SK-N-SH treated with all-trans-retinoic acid at 6 μM for 48 hours (cell line): ENCODE data around the gene RBP2.

Experiments used
- ATAC-seq: fragments of 200-7000 bp; cut with Tn5 transposase; 3 replicates; pipeline ENCODE4 v1.9.1; 2020; ENCODE audit warnings: mild to moderate bottlenecking, moderate library complexity
- ARNTL ChIP-seq: fragments of 450-650 bp; formaldehyde crosslinking; IDR thresholded peaks from 2 replicates; pipeline ENCODE4 v1.5.0; 2020; ENCODE audit warnings: low read depth, mild to moderate bottlenecking, moderate library complexity, borderline replicate concordance
- BACH2 ChIP-seq: fragments of 250-450 bp; sonication (Bioruptor Pico); IDR thresholded peaks from 2 replicates; pipeline ENCODE4 v1.9.0; 2021; ENCODE audit warnings: mild to moderate bottlenecking, borderline replicate concordance
- CREB5 ChIP-seq: fragments of 250-450 bp; sonication (Bioruptor Pico); IDR thresholded peaks from 2 replicates; pipeline ENCODE4 v1.5.1; 2020; ENCODE audit warnings: low read depth, mild to moderate bottlenecking, moderate library complexity
- CSDC2 ChIP-seq: fragments of 250-450 bp; sonication (Bioruptor Pico); IDR thresholded peaks from 2 replicates; pipeline ENCODE4 v1.5.0; 2020; ENCODE audit warnings: mild to moderate bottlenecking, moderate library complexity
- CSRNP3 ChIP-seq: fragments of 250-450 bp; sonication (Bioruptor Pico); IDR thresholded peaks from 2 replicates; pipeline ENCODE4 v1.5.1; 2021; ENCODE audit warnings: mild to moderate bottlenecking, moderate library complexity
- ESRRG ChIP-seq: fragments of 250-450 bp; sonication (Bioruptor Pico); IDR thresholded peaks from 2 replicates; pipeline ENCODE4 v1.6.1; 2021; ENCODE audit warnings: mild to moderate bottlenecking
- GLIS3 ChIP-seq: fragments of 250-450 bp; sonication (Bioruptor Pico); IDR thresholded peaks from 2 replicates; pipeline ENCODE4 v1.5.0; 2020; ENCODE audit warnings: mild to moderate bottlenecking, moderate library complexity
- ISL1 ChIP-seq: fragments of 250-450 bp; sonication (Bioruptor Pico); IDR thresholded peaks from 2 replicates; pipeline ENCODE4 v2.1.2; 2022; ENCODE audit warnings: mild to moderate bottlenecking, moderate library complexity
- OSR1 ChIP-seq: fragments of 250-450 bp; sonication (Bioruptor Pico); IDR thresholded peaks from 2 replicates; pipeline ENCODE4 v1.8.0; 2022; ENCODE audit warnings: moderate library complexity, mild to moderate bottlenecking, inconsistent platforms
- PATZ1 ChIP-seq: fragments of 250-450 bp; sonication (Bioruptor Pico); IDR thresholded peaks from 2 replicates; pipeline ENCODE4 v1.8.0; 2020; ENCODE audit warnings: mild to moderate bottlenecking, moderate library complexity, borderline replicate concordance
- POU6F1 ChIP-seq: fragments of 250-450 bp; sonication (Bioruptor Pico); IDR thresholded peaks from 2 replicates; pipeline ENCODE4 v1.8.0; 2021; ENCODE audit warnings: low read depth, mild to moderate bottlenecking, moderate library complexity, borderline replicate concordance
- PPARA ChIP-seq: fragments of 250-450 bp; sonication (Bioruptor Pico); IDR thresholded peaks from 2 replicates; pipeline ENCODE4 v1.5.0; 2020; ENCODE audit warnings: mild to moderate bottlenecking, borderline replicate concordance
- RARB ChIP-seq: fragments of 250-450 bp; sonication (Bioruptor Pico); IDR thresholded peaks from 2 replicates; pipeline ENCODE4 v1.8.0; 2021; ENCODE audit warnings: mild to moderate bottlenecking, moderate library complexity
- SNAI2 ChIP-seq: fragments of 250-450 bp; sonication (Bioruptor Pico); IDR thresholded peaks from 2 replicates; pipeline ENCODE4 v1.5.0; 2020; ENCODE audit warnings: mild to moderate bottlenecking, moderate library complexity
- TCF4 ChIP-seq: fragments of 250-450 bp; sonication (Bioruptor Pico); IDR thresholded peaks from 2 replicates; pipeline ENCODE4 v1.8.0; 2021; ENCODE audit warnings: mild to moderate bottlenecking, moderate library complexity, borderline replicate concordance
- TOX ChIP-seq: fragments of 250-450 bp; sonication (Bioruptor Pico); IDR thresholded peaks from 2 replicates; pipeline ENCODE4 v1.8.0; 2021; ENCODE audit warnings: mild to moderate bottlenecking, moderate library complexity, borderline replicate concordance
- TSHZ2 ChIP-seq: fragments of 250-450 bp; sonication (Bioruptor Pico); IDR thresholded peaks from 2 replicates; pipeline ENCODE4 v1.5.0; 2020; ENCODE audit warnings: mild to moderate bottlenecking, moderate library complexity
- ZC3H10 ChIP-seq: fragments of 250-450 bp; sonication (Bioruptor Pico); IDR thresholded peaks from 2 replicates; pipeline ENCODE4 v1.5.1; 2021; ENCODE audit warnings: mild to moderate bottlenecking, moderate library complexity
- ZFP3 ChIP-seq: fragments of 250-450 bp; sonication (Bioruptor Pico); IDR thresholded peaks from 2 replicates; pipeline ENCODE4 v1.5.0; 2020; ENCODE audit warnings: mild to moderate bottlenecking, moderate library complexity
- ZFP30 ChIP-seq: fragments of 450-650 bp; formaldehyde crosslinking; IDR thresholded peaks from 2 replicates; pipeline ENCODE4 v1.5.0; 2022; ENCODE audit warnings: mild to moderate bottlenecking, moderate library complexity
- ZNF70 ChIP-seq: fragments of 450-650 bp; formaldehyde crosslinking; IDR thresholded peaks from 2 replicates; pipeline ENCODE4 v1.5.0; 2020; ENCODE audit warnings: mild to moderate bottlenecking, moderate library complexity
- ZNF8 ChIP-seq: fragments of 450-650 bp; formaldehyde crosslinking; IDR thresholded peaks from 2 replicates; pipeline ENCODE4 v1.5.0; 2020; ENCODE audit warnings: mild to moderate bottlenecking, moderate library complexity

Gene RBP2

GRCh38 chr3:139421040-139421439 lies 55.3 kb downstream of the RBP2 start:
- ATAC-seq = no peak
- no peak for TF ChIP-seq ESRRG
- no peak for TF ChIP-seq ZNF70 (CRISPR knock-in tag)
- no peak for TF ChIP-seq BACH2 (CRISPR knock-in tag)
- TF ChIP-seq ISL1 (CRISPR knock-in tag) = no peak
- TF ChIP-seq ZC3H10 (CRISPR knock-in tag) = no peak
- TF ChIP-seq PPARA = no peak
- no peak for TF ChIP-seq CREB5 (CRISPR knock-in tag)
- no peak for TF ChIP-seq CSDC2 (CRISPR knock-in tag)
- no peak for TF ChIP-seq TSHZ2 (CRISPR knock-in tag)
- TF ChIP-seq ZFP3 = no peak
- no peak for TF ChIP-seq OSR1 (CRISPR knock-in tag)
- TF ChIP-seq ARNTL (CRISPR knock-in tag) = no peak
- no peak for TF ChIP-seq GLIS3 (CRISPR knock-in tag)
- TF ChIP-seq ZFP30 (CRISPR knock-in tag) = no peak

GRCh38 chr3:139418144-139418543 lies 58.2 kb downstream of the RBP2 start:
- ATAC-seq = no peak
- TF ChIP-seq TOX (CRISPR knock-in tag) = no peak
- no peak for TF ChIP-seq POU6F1
- no peak for TF ChIP-seq ZFP3
- no peak for TF ChIP-seq ZFP30 (CRISPR knock-in tag)
- TF ChIP-seq ZNF8 = no peak
- TF ChIP-seq ARNTL (CRISPR knock-in tag) = no peak
- TF ChIP-seq TSHZ2 (CRISPR knock-in tag) = no peak
- TF ChIP-seq TCF4 (CRISPR knock-in tag) = no peak
- TF ChIP-seq ZC3H10 (CRISPR knock-in tag) = no peak
- TF ChIP-seq PPARA = no peak
- no peak for TF ChIP-seq SNAI2 (CRISPR knock-in tag)
- TF ChIP-seq OSR1 (CRISPR knock-in tag) = no peak
- no peak for TF ChIP-seq CSDC2 (CRISPR knock-in tag)
- TF ChIP-seq RARB (CRISPR knock-in tag) = no peak
- no peak for TF ChIP-seq PATZ1 (CRISPR knock-in tag)
- no peak for TF ChIP-seq CSRNP3
- TF ChIP-seq BACH2 (CRISPR knock-in tag) = no peak
